GM23338 (cell line): ENCODE results near the gene TDO2.

Experiments
- CREB1 ChIP-seq: fragments of 250-450 bp; sonication (Bioruptor Pico); IDR thresholded peaks from 2 replicates; pipeline ENCODE4 v1.5.0; 2020; ENCODE audit warnings: low read depth, mild to moderate bottlenecking, moderate library complexity
- CTCF ChIP-seq, 2 experiments: fragments of 200-600 bp in 1 of 2; sonication (generic) in 1 of 2; conservative IDR thresholded peaks; 2 replicates each; pipeline versions ENCODE4 v1.5.1 to v1.6.1; 2016 to 2017; ENCODE audit warnings: antibody characterized with exemption in 2 of 2, low read depth in 2 of 2, mild to moderate bottlenecking in 2 of 2, moderate library complexity in 1 of 2
- ETS1 ChIP-seq: IDR thresholded peaks from 2 replicates; pipeline ENCODE4 v1.6.1; 2016; ENCODE audit warnings: antibody characterized with exemption
- EZH2 ChIP-seq: fragments of 200-600 bp; sonication (generic); IDR thresholded peaks from one replicate; pipeline ENCODE4 v1.8.0; 2017; ENCODE audit warnings: antibody characterized with exemption, mild to moderate bottlenecking, low read depth; ENCODE audit not compliant: unreplicated experiment
- EZH2phosphoT487 ChIP-seq: fragments of 200-600 bp; sonication (generic); IDR thresholded peaks from one replicate; pipeline ENCODE4 v1.8.1; 2018; ENCODE audit warnings: antibody characterized with exemption; ENCODE audit not compliant: unreplicated experiment
- JUNB ChIP-seq: IDR thresholded peaks from one replicate; pipeline ENCODE4 v1.6.1; 2016; ENCODE audit warnings: antibody characterized with exemption; ENCODE audit not compliant: unreplicated experiment
- NANOG ChIP-seq: IDR thresholded peaks from 2 replicates; pipeline ENCODE4 v1.6.1; 2016; ENCODE audit warnings: antibody characterized with exemption, borderline replicate concordance
- POLR2AphosphoS5 ChIP-seq: IDR thresholded peaks from 2 replicates; pipeline ENCODE4 v1.6.1; 2016; ENCODE audit warnings: antibody characterized with exemption, low read depth
- REST ChIP-seq: IDR thresholded peaks from one replicate; pipeline ENCODE4 v1.6.1; 2018; ENCODE audit warnings: antibody characterized with exemption; ENCODE audit not compliant: unreplicated experiment
- STAT1 ChIP-seq: IDR thresholded peaks from one replicate; pipeline ENCODE4 v1.6.1; 2016; ENCODE audit warnings: antibody characterized with exemption; ENCODE audit not compliant: unreplicated experiment
- ZNF114 ChIP-seq: fragments of 250-450 bp; sonication (Bioruptor Pico); IDR thresholded peaks from 2 replicates; pipeline ENCODE4 v1.5.0; 2020; ENCODE audit warnings: mild to moderate bottlenecking, moderate library complexity
- ZNF331 ChIP-seq: fragments of 250-450 bp; sonication (Bioruptor Pico); IDR thresholded peaks from 2 replicates; pipeline ENCODE4 v1.5.0; 2020; ENCODE audit warnings: low read depth, mild to moderate bottlenecking, moderate library complexity

- TF ChIP-seq CTCF (conservative IDR thresholded peaks at IDR 0.05; ENCODE audit: low read depth in 2 of 2) (peak; percentile 66 to 69), ETS1 (peak; percentile 53; the same call in 1 of the 2 replicates), POLR2AphosphoS5 (peak; percentile 55; the same call in 1 of the 2 replicates), STAT1 (no peak), EZH2phosphoT487 (no peak), EZH2 (no peak), REST (no peak), JUNB (no peak), CREB1 (CRISPR knock-in tag) (no peak), NANOG (no peak), ZNF331 (no peak), ZNF114 (CRISPR knock-in tag) (no peak)
These were observed 49.9 kb downstream of the TDO2 start, which contains the start of gene CTSO for GRCh38 chr4:155953151-155954117.
